ENCODE data around the gene NKD1.
"Not testable (repeated sequence)": the region's sequence is repeated elsewhere in the genome, so short reads cannot be mapped to it uniquely, and the experiment has no call there.

NKD1 gene, protein sequence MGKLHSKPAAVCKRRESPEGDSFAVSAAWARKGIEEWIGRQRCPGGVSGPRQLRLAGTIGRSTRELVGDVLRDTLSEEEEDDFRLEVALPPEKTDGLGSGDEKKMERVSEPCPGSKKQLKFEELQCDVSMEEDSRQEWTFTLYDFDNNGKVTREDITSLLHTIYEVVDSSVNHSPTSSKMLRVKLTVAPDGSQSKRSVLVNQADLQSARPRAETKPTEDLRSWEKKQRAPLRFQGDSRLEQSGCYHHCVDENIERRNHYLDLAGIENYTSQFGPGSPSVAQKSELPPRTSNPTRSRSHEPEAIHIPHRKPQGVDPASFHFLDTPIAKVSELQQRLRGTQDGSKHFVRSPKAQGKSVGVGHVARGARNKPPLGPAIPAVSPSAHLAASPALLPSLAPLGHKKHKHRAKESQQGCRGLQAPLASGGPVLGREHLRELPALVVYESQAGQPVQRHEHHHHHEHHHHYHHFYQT

DNA sequence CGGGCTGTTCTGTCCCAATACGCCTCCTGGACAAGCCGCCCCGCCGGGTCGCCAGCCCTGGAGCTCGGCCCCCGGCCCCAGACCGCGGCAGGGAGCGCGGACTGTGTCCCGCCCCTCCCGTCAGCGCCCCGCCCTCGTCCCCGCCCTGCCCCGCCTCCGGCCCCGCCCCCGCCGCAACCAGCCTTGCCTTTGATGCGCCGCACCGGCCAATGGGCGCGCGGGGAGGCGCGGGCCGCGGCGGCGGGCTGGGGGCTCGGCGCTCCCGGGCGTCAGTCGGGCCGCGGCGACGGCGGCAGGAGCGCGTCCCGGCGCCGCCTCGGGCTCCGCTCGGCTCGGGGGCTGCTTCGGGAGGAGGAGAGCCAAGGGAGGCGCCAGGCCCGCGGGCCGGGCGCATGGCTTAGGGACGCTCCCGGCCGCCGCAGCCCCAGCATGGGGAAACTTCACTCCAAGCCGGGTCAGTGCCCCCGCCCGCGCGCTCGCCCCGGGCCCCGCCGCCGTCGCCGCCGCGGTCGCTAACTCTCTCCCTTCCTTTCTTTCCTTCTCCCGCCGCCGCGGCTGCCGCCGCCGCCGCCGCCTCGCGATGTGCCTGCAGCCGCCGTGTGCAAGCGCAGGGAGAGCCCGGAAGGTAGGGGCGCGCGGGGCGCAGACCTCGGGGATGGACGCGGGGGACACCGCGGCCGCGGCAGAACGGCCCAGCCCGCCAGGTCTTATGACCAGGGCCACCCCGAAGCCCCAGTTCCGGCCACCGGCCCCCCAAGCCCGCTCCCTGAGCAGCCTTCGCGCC, at the start of gene NKD1:
NKD1 (plus strand) TSS at position 272 of the 784 bp plus-strand sequence; CDS start at position 430, 158 bp downstream.
- DNase-seq, result peak; percentile 53 to 74

DNA sequence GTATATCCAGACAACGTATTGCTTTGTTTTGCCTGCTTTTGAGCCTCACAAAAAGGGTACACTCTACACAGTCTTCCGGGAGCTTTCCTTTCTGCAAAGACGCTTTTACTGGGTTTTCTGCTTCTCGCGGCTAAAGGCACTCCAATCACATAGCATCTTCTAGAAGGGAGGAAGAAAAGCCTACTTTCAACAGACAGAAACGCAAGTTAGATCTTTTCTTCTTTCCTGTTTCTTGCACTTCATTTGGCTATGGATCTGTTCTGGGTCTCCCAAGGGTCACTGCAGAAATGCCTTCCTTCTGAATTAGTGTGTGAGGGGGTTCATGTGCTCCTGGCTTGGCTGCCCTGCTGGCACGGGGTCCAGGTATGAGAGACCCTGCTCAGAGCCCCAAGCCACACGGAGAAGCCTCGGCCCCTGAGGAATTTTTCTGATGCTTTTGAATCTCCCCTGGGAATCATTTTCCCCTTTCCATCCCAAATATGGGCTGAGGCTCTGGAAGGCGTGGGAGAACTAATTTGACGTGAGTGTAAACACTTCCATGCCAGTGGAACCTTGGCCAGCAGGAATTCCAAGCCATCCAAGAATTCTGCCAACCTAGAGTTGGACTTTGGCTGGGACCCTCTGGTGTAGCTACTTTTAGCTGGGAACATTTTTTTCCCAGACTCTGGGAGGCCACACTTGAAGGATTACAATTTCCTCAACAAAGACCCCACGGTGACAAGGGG, 49.6 kb upstream of the NKD1 start:
- DNase-seq, result no peak

GRCh38 chr16:50499254-50499653, 48.9 kb upstream of the NKD1 start:
- no peak for DNase-seq

- no peak for DNase-seq
These were observed 47.9 kb upstream of the NKD1 start for GRCh38 chr16:50500171-50500874.

GRCh38 chr16:50501251-50501650, 46.9 kb upstream of the NKD1 start:
- no peak for DNase-seq

- no peak for DNase-seq
These were observed 46.1 kb upstream of the NKD1 start for GRCh38 chr16:50501986-50502615.

DNA sequence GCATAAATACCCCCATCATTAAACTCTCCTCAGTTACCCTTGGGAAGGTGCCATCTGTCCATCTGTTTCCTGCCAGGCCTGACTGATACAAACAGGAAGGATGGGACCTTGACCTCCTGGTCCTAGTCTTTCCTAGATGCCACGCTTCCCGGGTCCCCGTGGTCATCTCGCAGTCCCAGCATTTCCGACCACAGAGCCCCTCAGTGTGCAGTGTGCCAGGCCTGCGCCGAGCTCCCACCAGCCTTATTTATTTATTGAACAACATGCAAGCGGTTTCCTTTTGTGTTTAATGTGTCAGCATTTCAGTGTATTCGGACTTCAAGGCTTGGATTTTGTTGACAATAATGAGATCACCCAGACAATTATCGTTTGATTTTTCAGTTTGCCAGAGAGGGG, 45.6 kb upstream of the NKD1 start:
- DNase-seq, result no peak

GRCh38 chr16:50503868-50504531, 44.2 kb upstream of the NKD1 start:
- DNase-seq, result not testable (repeated sequence)

DNA sequence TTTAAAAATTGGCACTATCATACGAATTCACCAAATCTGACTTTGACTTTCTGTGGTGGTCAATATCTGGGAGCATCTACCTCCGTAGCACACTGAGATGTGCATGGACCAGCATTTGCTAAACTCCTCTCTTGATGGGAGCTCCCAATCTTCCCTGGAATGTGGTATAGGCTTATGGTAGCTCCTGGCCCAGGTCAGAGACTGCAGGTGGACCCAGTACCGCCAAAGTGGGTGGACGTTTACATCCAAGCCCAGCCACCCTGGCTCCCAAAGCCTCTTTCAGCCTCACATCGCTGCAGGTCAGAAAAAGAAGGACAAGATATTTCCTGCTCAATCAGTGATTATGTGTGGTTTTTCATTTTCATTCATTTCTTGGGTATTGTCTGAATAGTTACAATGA, 43.1 kb upstream of the NKD1 start:
- no peak for DNase-seq

- DNase-seq, result no peak
These were observed 42.3 kb upstream of the NKD1 start for GRCh38 chr16:50505714-50506542.

- no peak for DNase-seq
These were observed 41.7 kb upstream of the NKD1 start for GRCh38 chr16:50506543-50506937.

DNA sequence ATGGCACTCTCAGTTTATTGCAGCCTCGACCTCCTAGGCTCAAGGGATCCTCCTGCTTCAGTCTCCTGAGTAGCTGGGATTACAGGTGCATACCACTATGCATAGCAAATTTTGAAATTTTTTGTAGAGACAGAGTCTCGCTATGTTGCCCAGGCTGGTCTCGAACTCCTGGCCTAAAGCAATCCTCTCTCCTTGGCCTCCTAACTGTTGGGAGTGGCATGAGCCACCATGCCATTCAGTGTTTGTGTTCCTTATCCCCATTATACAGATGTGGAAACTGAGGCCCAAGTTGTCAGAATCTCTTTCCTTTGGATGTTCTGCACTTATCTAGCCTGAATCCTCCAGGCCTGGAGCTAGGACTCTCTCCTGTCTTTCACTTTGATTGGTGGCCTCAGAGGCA, 40.8 kb upstream of the NKD1 start:
- no peak for DNase-seq

DNA sequence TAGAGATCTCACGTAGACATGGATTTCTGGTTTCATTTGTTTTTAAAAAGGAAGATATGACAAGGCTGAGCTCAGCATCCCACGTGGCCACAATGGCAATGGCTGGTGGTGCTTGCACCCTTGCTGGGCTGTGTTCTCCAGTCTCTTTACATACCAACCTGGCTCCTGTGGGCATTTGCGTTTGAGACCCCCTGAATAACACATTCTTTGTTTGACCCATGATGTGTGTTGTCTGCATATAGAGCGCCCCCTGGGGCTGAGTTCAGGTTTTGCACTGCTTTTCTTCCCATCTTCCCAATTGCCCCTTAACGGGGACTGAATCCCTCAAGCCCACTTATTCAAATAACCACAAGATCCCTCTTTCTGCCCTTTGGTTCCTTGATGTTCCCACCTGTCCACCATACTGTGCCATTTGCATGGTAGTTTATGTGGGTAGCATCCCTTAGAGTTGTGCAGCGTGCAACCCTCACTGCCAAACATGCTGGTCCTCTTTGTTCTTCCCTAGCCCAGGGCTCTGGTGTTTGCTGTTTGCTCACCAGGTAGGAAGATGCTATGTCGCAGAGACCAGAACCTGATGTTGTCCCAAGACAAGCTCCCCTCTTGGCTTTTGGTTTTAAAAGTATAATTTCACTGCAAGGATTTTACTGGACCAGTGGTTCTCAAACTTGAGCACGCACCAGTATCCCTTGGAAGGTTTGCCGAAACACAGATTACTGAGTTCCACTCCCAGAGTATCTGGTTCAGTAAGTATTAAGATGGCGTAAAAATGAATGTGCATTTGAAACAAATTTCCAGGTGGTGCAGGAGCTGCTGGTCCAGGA, 38.5 kb upstream of the NKD1 start:
- peak; percentile 41 to 49 for DNase-seq

- no peak for DNase-seq
These were observed 33.0 kb upstream of the NKD1 start for GRCh38 chr16:50515218-50515617.

- DNase-seq, result no peak
These were observed 31.8 kb upstream of the NKD1 start for GRCh38 chr16:50516401-50516800.

DNA sequence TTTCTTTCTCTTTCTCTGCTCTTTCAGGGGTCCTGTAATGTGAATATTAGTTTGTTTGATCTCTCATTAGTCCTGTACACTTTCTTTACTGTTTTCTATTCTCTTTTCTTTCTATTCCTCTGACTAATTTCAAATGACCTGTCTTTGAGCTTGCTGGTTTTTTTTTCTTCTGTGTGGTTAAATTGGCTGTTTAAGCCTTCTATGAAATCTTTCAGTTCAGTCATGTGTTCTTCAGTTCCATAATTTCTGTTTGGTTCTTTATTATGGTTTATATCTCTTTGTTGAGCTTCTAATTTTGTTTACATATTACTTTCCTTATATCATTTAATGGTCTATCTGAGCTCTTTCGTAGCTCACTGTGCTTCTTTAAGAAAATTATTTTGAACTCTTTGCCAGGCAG, 31.3 kb upstream of the NKD1 start:
- DNase-seq, result no peak

DNA sequence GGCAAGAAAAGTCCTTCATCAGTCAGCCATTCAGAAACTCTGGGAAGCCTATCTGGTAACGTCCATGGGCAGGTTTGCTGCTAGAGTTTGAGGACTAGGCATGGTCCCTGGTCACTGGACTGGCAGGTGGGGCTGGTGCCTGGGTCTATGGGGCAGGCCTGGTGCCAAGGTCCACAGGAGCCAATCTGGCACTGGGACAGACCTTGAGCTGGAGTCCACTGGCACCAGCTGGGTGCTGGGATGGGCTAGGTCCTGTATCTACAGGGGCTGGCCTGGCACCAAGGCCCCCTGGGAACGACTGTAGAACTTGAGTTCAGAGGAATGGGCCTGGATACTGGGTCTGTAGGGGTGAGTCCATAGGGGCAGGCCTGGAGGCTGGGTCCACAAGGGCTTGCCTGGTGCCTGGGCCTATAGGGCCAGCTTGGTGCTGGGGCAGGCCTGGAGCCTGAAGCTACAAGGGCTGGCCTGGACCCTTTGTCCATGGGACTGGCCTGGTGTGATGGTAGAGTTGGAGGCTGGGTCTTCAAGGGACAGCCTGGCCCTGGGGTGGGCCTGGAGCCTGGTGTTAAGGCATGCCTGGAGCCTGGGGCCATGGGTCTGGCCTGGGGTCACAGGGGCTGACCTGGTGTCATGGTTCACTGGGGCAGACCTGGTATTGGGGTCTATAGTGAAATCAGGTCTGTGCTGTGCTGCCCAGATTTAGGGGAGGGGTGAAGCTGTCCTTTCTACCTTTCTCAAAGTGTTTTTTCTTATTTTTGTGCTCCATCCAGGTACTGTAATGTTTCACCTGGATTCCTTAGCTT, 30.5 kb upstream of the NKD1 start:
- DNase-seq, result no peak

- no peak for DNase-seq
These were observed 29.2 kb upstream of the NKD1 start for GRCh38 chr16:50519001-50519400.

GRCh38 chr16:50519602-50520001, 28.6 kb upstream of the NKD1 start:
- DNase-seq, result no peak
